Endothelial cell of umbilical vein (primary cell): Measurements from ENCODE around the gene PALD1. TPM values are rescaled to one million over a fixed set of nuclear protein-coding genes. Genes with fewer than 3 reads are reported as not detected.

Experiments used
- BruUV-seq: library from RNA; stranded (reverse); fragments of 400-500 nt; replicated peaks from 2 replicates; lab custom pipeline; 2021; lab: Mats Ljungman, UMichigan
- CTCF ChIA-PET: fragments of 300-600, 350-600 bp; sonication (Branson Sonifier 250); formaldehyde crosslinking; loops from one replicate; lab custom pipeline; 2021; ENCODE audit warnings: antibody characterized with exemption, inconsistent platforms; lab: Charles Lee
- POLR2A ChIA-PET: fragments of 300-600, 350-600 bp; sonication (Branson Sonifier 250); formaldehyde crosslinking; loops from one replicate; lab custom pipeline; 2021; ENCODE audit warnings: antibody characterized with exemption, inconsistent platforms; lab: Charles Lee
- DNase-seq: peaks from one replicate; pipeline ENCODE4 v3.0.0-alpha.2; 2011; ENCODE audit warnings: low read depth, low spot score
- FAIRE-seq: peaks from 2 replicates; lab custom pipeline; 2011; peaks lifted over from hg19 to GRCh38; lab: Jason Lieb, UNC
- H2AFZ ChIP-seq: 2 replicates; pipeline ENCODE4 v1.6.0; 2012; ENCODE audit warnings: low read depth, low read length, control low read depth, inconsistent platforms
- H3K27ac ChIP-seq: 2 replicates; pipeline ENCODE4 v1.5.1; 2011; ENCODE audit warnings: low read depth, mild to moderate bottlenecking, control low read depth, low read length, moderate library complexity; ENCODE audit not compliant: insufficient read depth
- H3K27me3 ChIP-seq, 2 experiments: 2 replicates each; pipeline versions ENCODE4 v1.6.0 to v1.6.1; 2011; ENCODE audit warnings: low read length in 2 of 2, mixed read lengths in 1 of 2; ENCODE audit not compliant: control insufficient read depth in 2 of 2, insufficient read depth in 2 of 2
- H3K36me3 ChIP-seq, 2 experiments: 2 replicates in 1 of 2; 3 replicates in 1 of 2; pipeline ENCODE4 v1.5.1; 2011; ENCODE audit warnings: low read length in 2 of 2, mild to moderate bottlenecking in 1 of 2, moderate library complexity in 1 of 2; ENCODE audit not compliant: control insufficient read depth in 2 of 2, insufficient read depth in 2 of 2; ENCODE audit errors: extremely low read depth in 1 of 2
- H3K4me1 ChIP-seq: 3 replicates; pipeline ENCODE4 v1.5.1; 2011; ENCODE audit warnings: mild to moderate bottlenecking, low read length; ENCODE audit not compliant: control insufficient read depth, insufficient read depth; ENCODE audit errors: extremely low read depth
- H3K4me2 ChIP-seq: 2 replicates; pipeline ENCODE4 v1.6.1; 2011; ENCODE audit warnings: low read length, control low read depth, mixed read lengths; ENCODE audit not compliant: insufficient read depth
- H3K4me3 ChIP-seq, 3 experiments: fragments of 200-600 bp in 1 of 3; sonication (generic), shearing (Covaris generic) in 1 of 3; replicated peaks in 1 of 3; 2 replicates each; pipeline ENCODE4 v1.5.1; 2011 to 2016; ENCODE audit warnings: control low read depth in 3 of 3, low read length in 3 of 3, mild to moderate bottlenecking in 2 of 3, inconsistent platforms in 1 of 3, low read depth in 1 of 3, moderate library complexity in 1 of 3; ENCODE audit not compliant: insufficient read depth in 1 of 3
- H3K79me2 ChIP-seq: 2 replicates; pipeline ENCODE4 v1.6.0; 2012; ENCODE audit warnings: low read length, inconsistent platforms; ENCODE audit not compliant: control insufficient read depth, insufficient read depth
- H3K9ac ChIP-seq: replicated peaks from 2 replicates; pipeline ENCODE3; 2011; ENCODE audit warnings: low read length, control low read depth; ENCODE audit not compliant: insufficient read depth; ENCODE audit errors: extremely low read depth
- H3K9me1 ChIP-seq: replicated peaks from 3 replicates; pipeline ENCODE4 v1.6.0; 2011; ENCODE audit warnings: mild to moderate bottlenecking, low read length; ENCODE audit not compliant: control insufficient read depth, insufficient read depth; ENCODE audit errors: extremely low read depth
- H3K9me3 ChIP-seq: replicated peaks from 2 replicates; pipeline ENCODE4 v1.5.1; 2012; ENCODE audit warnings: low read length, inconsistent platforms; ENCODE audit not compliant: control insufficient read depth, insufficient read depth
- H4K20me1 ChIP-seq: replicated peaks from 2 replicates; pipeline ENCODE3; 2011; ENCODE audit warnings: mild to moderate bottlenecking, low read length; ENCODE audit not compliant: control insufficient read depth, insufficient read depth; ENCODE audit errors: extremely low read depth
- EZH2 ChIP-seq: IDR thresholded peaks from 2 replicates; pipeline ENCODE4 v1.6.1; 2012; ENCODE audit warnings: borderline replicate concordance, low read depth, mild to moderate bottlenecking, moderate library complexity, low read length, inconsistent platforms; ENCODE audit not compliant: severe bottlenecking
- FOS ChIP-seq: IDR thresholded peaks from 2 replicates; pipeline ENCODE4 v1.6.1; 2011; ENCODE audit warnings: mild to moderate bottlenecking, low read length, moderate library complexity, borderline replicate concordance; ENCODE audit not compliant: insufficient read depth
- GATA2 ChIP-seq: IDR thresholded peaks from 2 replicates; pipeline ENCODE4 v1.7.0; 2011; ENCODE audit warnings: low read depth, mild to moderate bottlenecking, moderate library complexity, mixed read lengths, low read length; ENCODE audit not compliant: insufficient read length, insufficient read depth
- JUN ChIP-seq: IDR thresholded peaks from 2 replicates; pipeline ENCODE4 v1.6.1; 2011; ENCODE audit warnings: borderline replicate concordance, low read depth; ENCODE audit not compliant: insufficient read length, insufficient read depth
- MYC ChIP-seq: IDR thresholded peaks from one replicate; pipeline ENCODE4 v1.6.1; 2011; ENCODE audit warnings: mild to moderate bottlenecking, low read depth, low read length
- POLR2A ChIP-seq: IDR thresholded peaks from 2 replicates; pipeline ENCODE4 v1.6.1; 2012; ENCODE audit warnings: low read depth, mild to moderate bottlenecking, control low read depth, low read length
- POLR2AphosphoS5 ChIP-seq: IDR thresholded peaks from 2 replicates; pipeline ENCODE4 v1.6.1; 2012; ENCODE audit warnings: low read depth, mild to moderate bottlenecking, control low read depth, low read length, moderate library complexity; ENCODE audit not compliant: insufficient read depth
- dilution Hi-C: fragments of 300-500 bp; cut with MboI; formaldehyde crosslinking; loops from one replicate; pipeline ENCODE4 v1.15.0; 2019; ENCODE audit warnings: low sequenced_read_pairs; ENCODE audit not compliant: extremely low pct_ligation_motif_present
- intact Hi-C: fragments of 100-400 bp; cut with micrococcal nuclease; formaldehyde crosslinking; loops from one replicate; pipeline ENCODE4 v1.10.0; 2022
- polyA plus RNA-seq, 4 experiments: library from polyadenylated mRNA; depleted of rRNA in 3 of 4; stranded (reverse) in 3 of 4; unstranded in 1 of 4; fragments of >200 nt; gene quantifications; 2 replicates each; pipeline versions ENCODE4 v1.2.1 to v1.2.3, GENCODE V29; 2011 to 2012; ENCODE audit warnings: missing spikeins in 1 of 4
- total RNA-seq: library from RNA; stranded (reverse); gene quantifications from 2 replicates; pipeline ENCODE4 v1.2.3, GENCODE V29; 2021
- TF ChIP-seq, protein P1 (sequence below), 2 donors: IDR thresholded peaks; 1 replicate in 1 of 2; 2 replicates in 1 of 2; pipeline ENCODE4 v1.5.1; 2011; ENCODE audit warnings: low read length in 2 of 2, mild to moderate bottlenecking in 2 of 2, moderate library complexity in 2 of 2, control low read depth in 1 of 2, inconsistent platforms in 1 of 2, low read depth in 1 of 2; ENCODE audit not compliant: insufficient read depth in 1 of 2; ENCODE audit errors: extremely low read depth in 1 of 2
- TF ChIP-seq, protein P2 (sequence below): IDR thresholded peaks from 2 replicates; pipeline ENCODE4 v1.6.1; 2011; ENCODE audit not compliant: insufficient read depth, insufficient read length

The PALD1 gene
- total and polyA plus RNA-seq, 2 donors (not counting 3 experiments of a cell fraction or from before 2014, with no cell fraction given): 16.6 to 73.3 TPM

DNA sequence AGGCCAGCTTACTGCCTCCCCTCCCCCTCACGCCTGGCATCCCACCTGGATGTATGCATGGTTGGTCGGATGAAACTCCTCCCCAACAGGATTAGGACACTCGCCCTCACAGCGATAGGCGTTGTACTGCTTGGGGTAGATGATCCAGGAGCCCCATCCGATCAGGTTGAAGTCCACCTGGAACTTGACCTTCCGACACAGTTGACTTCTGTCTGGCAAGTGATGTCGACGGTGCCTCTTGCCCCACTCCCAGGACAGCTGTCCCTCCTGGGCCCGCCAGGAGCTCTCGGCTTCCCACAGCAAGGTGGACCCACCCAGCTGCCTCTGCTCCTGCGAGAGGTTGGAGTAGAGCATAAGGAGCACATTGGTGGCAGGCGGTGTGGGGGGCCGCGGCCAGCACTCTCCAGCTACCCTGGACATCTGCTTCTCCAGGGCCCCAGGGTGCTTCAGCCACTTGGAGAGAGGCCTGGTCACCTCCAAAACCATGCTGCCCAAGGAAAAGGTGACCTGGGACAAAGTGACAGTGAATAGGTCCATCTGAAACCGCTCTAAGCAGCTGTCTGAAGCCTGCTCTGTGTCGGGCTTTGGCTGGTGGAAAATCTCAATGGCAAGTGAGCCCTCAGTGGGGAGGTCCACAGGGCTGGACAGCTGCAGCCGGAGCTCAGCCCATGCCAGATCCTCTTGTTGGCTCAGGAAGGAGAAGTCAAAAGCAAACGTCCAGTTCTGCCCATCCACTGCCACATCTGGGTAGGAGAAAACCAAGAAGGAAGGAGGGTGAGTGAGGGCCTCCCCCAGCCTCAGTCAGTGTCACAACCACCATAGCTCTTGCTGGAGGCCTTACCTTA lies 43.1 kb upstream of the PALD1 start:
- no TSS peak for BruUV-seq
- H2AFZ ChIP-seq: no peak overlapping the region
- FAIRE-seq (no peak), DNase-seq (no peak)
- no peak overlapping the region for H3K4me2 ChIP-seq
- H3K4me3 ChIP-seq: no peak overlapping the region
- H3K36me3 ChIP-seq: no peaks in the 10 kb centered on the region
- no peaks in the 10 kb centered on the region for H3K79me2 ChIP-seq
- H3K27me3 ChIP-seq: peaks cover 11 to 25% of the 10 kb centered on the region in 2 experiments
- no peaks in the 10 kb centered on the region for H3K4me1 ChIP-seq
- TF ChIP-seq POLR2AphosphoS5 (no peak), EZH2 (no peak), MYC (no peak), FOS (no peak), JUN (no peak), GATA2 (no peak), POLR2A (no peak)
- TF ChIP-seq, protein P1, sequence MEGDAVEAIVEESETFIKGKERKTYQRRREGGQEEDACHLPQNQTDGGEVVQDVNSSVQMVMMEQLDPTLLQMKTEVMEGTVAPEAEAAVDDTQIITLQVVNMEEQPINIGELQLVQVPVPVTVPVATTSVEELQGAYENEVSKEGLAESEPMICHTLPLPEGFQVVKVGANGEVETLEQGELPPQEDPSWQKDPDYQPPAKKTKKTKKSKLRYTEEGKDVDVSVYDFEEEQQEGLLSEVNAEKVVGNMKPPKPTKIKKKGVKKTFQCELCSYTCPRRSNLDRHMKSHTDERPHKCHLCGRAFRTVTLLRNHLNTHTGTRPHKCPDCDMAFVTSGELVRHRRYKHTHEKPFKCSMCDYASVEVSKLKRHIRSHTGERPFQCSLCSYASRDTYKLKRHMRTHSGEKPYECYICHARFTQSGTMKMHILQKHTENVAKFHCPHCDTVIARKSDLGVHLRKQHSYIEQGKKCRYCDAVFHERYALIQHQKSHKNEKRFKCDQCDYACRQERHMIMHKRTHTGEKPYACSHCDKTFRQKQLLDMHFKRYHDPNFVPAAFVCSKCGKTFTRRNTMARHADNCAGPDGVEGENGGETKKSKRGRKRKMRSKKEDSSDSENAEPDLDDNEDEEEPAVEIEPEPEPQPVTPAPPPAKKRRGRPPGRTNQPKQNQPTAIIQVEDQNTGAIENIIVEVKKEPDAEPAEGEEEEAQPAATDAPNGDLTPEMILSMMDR (IDR thresholded peaks at IDR 0.05; ENCODE audit: extremely low read depth in 1 of 2, insufficient read depth in 1 of 2, low read depth in 1 of 2, low read length in 2 of 2): no peak
- TF ChIP-seq, protein P2, sequence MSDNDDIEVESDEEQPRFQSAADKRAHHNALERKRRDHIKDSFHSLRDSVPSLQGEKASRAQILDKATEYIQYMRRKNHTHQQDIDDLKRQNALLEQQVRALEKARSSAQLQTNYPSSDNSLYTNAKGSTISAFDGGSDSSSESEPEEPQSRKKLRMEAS: no peak
- no peak overlapping the region for H3K27ac ChIP-seq
- ChIA-PET CTCF (no interaction called here), POLR2A (no interaction called here)
- intact Hi-C loops: no loop called here
- no peak overlapping the region for H3K9ac ChIP-seq
- H3K9me3 ChIP-seq: no peaks in the 10 kb centered on the region
- dilution Hi-C loops: no loop called here
- H3K9me1 ChIP-seq: no peaks in the 10 kb centered on the region
- H4K20me1 ChIP-seq: no peaks in the 10 kb centered on the region
